GM10266 (cell line): ENCODE measurements around the gene ZFR.

Experiments
- DNase-seq: peaks from one replicate; pipeline ENCODE4 v3.0.0; 2012; ENCODE audit errors: extremely low spot score
- CTCF ChIP-seq: IDR thresholded peaks from 2 replicates; pipeline ENCODE4 v1.5.1; 2012; ENCODE audit warnings: mild to moderate bottlenecking, low read depth; ENCODE audit not compliant: control insufficient read depth, insufficient read depth; ENCODE audit errors: missing control alignments

The ZFR gene

GRCh38 chr5:32450952-32451351, 6.4 kb upstream of the ZFR start:
- peak; percentile 29 for TF ChIP-seq CTCF
- no peak for DNase-seq

DNA sequence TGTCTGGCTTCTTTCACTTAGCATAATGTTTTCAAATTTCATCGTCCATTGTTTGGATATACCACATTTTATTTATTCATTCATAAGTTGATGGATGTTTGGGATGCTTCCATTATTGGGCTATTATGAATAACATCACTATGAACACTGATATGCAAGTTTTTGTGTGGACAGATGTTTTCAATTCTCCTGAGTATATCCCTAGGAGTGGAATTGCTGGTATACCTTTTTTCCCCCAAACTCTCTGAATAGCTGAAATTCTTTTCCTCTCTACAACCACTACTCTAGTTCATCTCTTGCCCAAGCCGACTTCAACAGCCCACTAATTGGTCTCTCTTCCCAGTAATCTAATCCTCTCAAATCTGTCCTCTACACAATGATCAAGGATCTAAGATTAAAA, 4.7 kb upstream of the ZFR start:
- TF ChIP-seq CTCF: no peak
- no peak for DNase-seq

DNA sequence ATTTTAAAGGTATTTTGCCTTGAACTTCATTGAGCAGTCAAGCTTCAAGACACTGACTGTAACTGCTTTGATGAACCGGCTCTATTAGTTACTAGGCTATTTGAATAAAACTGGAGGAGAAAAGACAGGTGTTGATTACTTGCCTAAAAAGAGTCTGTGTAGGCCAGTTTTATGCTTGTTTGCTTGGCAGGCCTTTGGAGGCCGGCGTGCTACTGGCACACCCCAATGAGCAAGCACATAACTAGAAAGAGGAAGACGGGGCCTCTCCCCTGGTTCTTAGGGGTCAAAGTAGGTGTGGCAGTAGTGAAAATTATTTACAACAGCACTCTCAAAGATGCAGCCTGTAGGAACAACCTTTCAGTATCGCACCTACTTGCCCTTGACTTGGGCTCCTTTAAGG, 2.1 kb upstream of the ZFR start:
- DNase-seq: peak; percentile 17
- TF ChIP-seq CTCF: no peak

GRCh38 chr5:32445831-32446614, 1.5 kb upstream of the ZFR start:
- no peak for DNase-seq
- no peak for TF ChIP-seq CTCF

DNA sequence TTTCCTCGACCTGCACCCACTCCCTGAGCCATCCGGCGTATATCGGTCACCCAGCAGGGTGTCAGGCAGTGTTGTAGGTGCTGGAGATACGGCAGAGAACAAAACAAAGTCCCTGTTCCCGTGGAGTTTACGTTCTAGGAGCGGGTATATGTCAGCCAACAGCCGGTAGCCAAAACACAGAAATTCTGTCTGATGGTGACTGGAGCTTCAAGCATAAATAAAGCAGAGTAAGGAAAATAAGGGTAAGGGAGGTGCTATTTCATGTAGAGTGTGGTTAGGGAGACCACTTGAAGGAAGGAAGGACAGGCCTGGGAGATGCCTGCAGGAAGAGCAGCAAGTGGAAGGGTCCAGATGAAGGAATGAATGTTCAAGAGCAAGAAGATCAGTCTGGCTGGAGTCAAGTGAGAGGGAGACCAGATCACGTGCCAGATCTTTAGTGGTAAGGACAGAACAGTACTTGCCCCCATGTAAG, 783 bp upstream of the ZFR start:
- no peak for TF ChIP-seq CTCF
- DNase-seq: peak; percentile 27

DNA sequence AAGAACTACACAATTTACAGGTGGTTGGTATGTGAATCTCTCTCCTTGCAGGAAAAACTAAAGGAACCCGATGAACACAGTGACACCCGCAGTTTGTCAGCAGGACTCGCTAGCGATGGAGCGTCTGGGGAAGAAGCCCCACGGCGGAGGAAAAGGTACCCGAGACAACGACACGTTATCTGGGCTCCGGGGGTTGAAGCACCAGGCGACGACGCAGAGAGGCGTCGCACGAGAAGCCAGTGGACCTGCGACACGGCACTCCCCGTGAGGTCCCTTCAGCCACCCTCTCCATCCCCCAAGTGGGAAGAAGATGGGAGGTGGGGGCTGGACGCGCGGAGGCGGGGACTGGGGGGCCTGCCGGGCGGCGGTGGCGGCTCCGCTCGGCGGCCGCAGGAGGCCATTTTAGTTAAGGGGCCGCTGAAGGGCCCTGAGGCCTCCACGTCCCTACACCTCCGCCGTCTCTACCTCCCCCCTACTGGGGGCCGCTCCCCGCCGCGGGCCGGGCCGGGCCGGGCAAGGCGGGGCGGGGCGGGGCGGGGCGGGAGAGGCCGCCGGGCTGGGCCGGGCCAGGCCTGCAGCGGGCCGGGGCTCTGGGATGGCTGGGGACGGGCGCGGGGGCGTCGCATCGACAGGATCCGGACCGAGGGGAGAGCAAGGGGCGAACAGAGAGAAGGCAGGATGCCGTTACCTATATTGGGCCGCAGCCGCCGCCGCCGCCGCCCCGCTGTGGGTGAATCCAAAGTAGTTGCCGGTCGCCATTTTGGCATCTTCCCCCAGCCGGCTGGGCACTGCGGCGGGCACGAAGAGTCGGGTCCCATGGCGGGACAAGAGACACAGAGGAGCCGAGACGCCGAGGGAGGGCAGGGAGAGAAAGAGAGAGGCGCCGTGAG, 754 bp downstream of the ZFR start:
- peak; percentile 76 for DNase-seq
- TF ChIP-seq CTCF: no peak
